Activated T-helper 9 cell treated with anti-CD3 and anti-CD28 coated beads, Interleukin-2, amount 50 U/mL, for 16 hours (primary cell): ENCODE results near the gene PMEL.

Experiments
- DNase-seq: peaks from one replicate; pipeline ENCODE4 v3.0.0-alpha.2; 2020; ENCODE audit warnings: low read depth

PMEL gene

GRCh38 chr12:55942055-55942454 is 23.8 kb downstream of the PMEL start:
- no peak for DNase-seq

- peak; percentile 72 for DNase-seq
These were observed 25.6 kb downstream of the PMEL start for GRCh38 chr12:55940065-55940732.

GRCh38 chr12:55938826-55939501 is 26.9 kb downstream of the PMEL start:
- DNase-seq: no peak

- no peak for DNase-seq
These were observed 27.9 kb downstream of the PMEL start for GRCh38 chr12:55937981-55938380.

- peak; percentile 36 for DNase-seq
These were observed 30.1 kb downstream of the PMEL start for GRCh38 chr12:55935738-55936151.

- DNase-seq: no peak
These were observed 31.1 kb downstream of the PMEL start for GRCh38 chr12:55934773-55935172.

GRCh38 chr12:55933799-55934742 is 31.8 kb downstream of the PMEL start:
- DNase-seq: no peak

- DNase-seq: no peak
These were observed 32.6 kb downstream of the PMEL start for GRCh38 chr12:55933169-55933798.

GRCh38 chr12:55932551-55932910 is 33.3 kb downstream of the PMEL start:
- no peak for DNase-seq

GRCh38 chr12:55931780-55932550 is 33.9 kb downstream of the PMEL start:
- DNase-seq: no peak

GRCh38 chr12:55931317-55931779 is 34.5 kb downstream of the PMEL start:
- DNase-seq: no peak

GRCh38 chr12:55930771-55931316 is 35.0 kb downstream of the PMEL start, which contains the start of gene DGKA:
TSS of gene DGKA (plus strand) at chr12:55931162. CDS start at chr12:55936504, 5,342 bp downstream.
- peak; percentile 63 for DNase-seq

- DNase-seq: peak; percentile 72
These were observed 36.5 kb downstream of the PMEL start for GRCh38 chr12:55929306-55929791.

GRCh38 chr12:55927588-55928502 is 38.0 kb downstream of the PMEL start, which contains the start of gene PYM1:
TSS of gene PYM1 (minus strand) at chr12:55927894. CDS start at chr12:55927761, 133 bp downstream.
- peak; percentile 45 for DNase-seq

GRCh38 chr12:55926738-55927587 is 38.9 kb downstream of the PMEL start:
- peak; percentile 85 for DNase-seq

- no peak for DNase-seq
These were observed 39.7 kb downstream of the PMEL start for GRCh38 chr12:55925870-55926737.

GRCh38 chr12:55925371-55925770 is 40.5 kb downstream of the PMEL start:
- DNase-seq: no peak
